ENCODE data around the gene CNIH1. TPM values are rescaled to one million over a fixed set of nuclear protein-coding genes. Genes with fewer than 3 reads are reported as not detected.

The CNIH1 gene
- total and polyA plus RNA-seq, 2 of the 13 experiments (the other 11 are each of a cell fraction or from before 2014, with no cell fraction given) = 166 to 421 TPM

DNA sequence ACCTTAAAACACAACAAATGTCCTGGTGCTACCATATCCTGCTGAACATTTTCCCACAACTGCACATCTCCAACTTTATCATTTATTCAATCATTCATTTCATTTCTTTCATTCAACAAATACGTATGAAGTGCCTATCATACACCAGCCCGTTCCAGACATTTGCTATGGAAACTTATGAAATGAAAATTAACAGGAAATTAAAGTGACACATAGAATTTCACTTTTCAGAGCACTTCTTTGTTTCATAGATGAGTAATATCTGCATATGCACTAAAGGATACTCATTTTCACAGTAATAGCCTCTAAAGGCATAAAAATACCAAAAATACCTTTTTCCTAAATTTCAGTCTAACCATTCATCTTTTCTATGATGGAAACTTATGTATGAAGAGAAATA, 12.6 kb downstream of the CNIH1 start (continued):
- no peak for TF ChIP-seq JUNB (CRISPR knock-in tag; IDR thresholded peaks at IDR 0.05; ENCODE audit: borderline replicate concordance)

DNA sequence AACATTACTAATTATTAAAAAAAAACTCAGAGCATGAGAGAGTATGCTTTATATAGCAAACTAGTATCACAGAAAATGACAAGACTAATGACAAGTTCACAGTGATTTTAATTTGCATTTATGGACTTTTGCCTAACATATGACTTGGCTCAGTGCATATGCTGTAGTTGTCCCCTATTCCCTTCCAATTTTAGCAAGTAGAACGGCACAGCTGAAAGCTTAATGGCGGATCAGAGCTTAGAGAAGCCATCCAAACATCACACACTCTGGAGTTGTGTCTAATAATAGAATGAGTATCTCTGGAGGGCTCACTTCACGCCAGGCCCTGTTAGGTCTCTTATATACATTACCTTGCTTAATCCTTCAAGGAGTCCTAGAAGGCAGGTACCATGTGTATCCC, 13.3 kb downstream of the CNIH1 start:
- no peak overlapping the region for H3K27ac ChIP-seq (ENCODE audit: extremely low read length, insufficient read depth, low read length)
- no peak for ATAC-seq
- intact Hi-C loops (cut with micrococcal nuclease; ENCODE audit: unreplicated experiment) = no loop called here
- 0 out of 2 replicates have a peak, but pooled peaks cover 4% of the 10 kb centered on the region for H4K20me1 ChIP-seq (ENCODE audit: insufficient read depth, low read length)
- H3K9ac ChIP-seq (ENCODE audit: insufficient read depth, low read depth, low read length) = no peak overlapping the region
- H3K4me2 ChIP-seq (ENCODE audit: low read depth, low read length) = no peak overlapping the region
- H3K27me3 ChIP-seq (ENCODE audit: control insufficient read depth in 1 of 2, insufficient read depth in 2 of 2, low read length in 2 of 2) = no peaks in the 10 kb centered on the region
- POLR2A ChIA-PET = no interaction called here
- peaks cover 44% of the 10 kb centered on the region for H3K4me1 ChIP-seq (ENCODE audit: insufficient read depth, low read length)
- no TSS peak for BruUV-seq (replicated peaks)
- WGBS (ENCODE audit: low lambda C conversion rate) = 93% methylated on average over 3 of the region's 3 CpGs
- CTCF ChIA-PET (ENCODE audit: low intra/inter-chr PET ratio, low total read pairs) = no interaction called here
- no peak for DNase-seq (ENCODE audit: low spot score)
- FAIRE-seq = no peak
- TF ChIP-seq CCAR2 (optimal IDR thresholded peaks at IDR 0.05; ENCODE audit: low read depth, low read length) (no peak), ZNF382 (CRISPR knock-in tag; IDR thresholded peaks at IDR 0.05; ENCODE audit: borderline replicate concordance) (no peak)
- no peak overlapping the region for H2AFZ ChIP-seq (ENCODE audit: low read length)
- H3K36me3 ChIP-seq (replicated peaks in 1 of 2; ENCODE audit: control insufficient read depth in 1 of 2, insufficient read depth in 2 of 2, low read length in 2 of 2) = peaks cover 15 to 46% of the 10 kb centered on the region in 2 experiments
- in situ Hi-C loops (cut with HindIII; ENCODE audit: extremely low pct_ligation_motif_present, low pct_unique_long_range_greater_than_20kb) = no loop called here
- no peaks in the 10 kb centered on the region for H3K9me3 ChIP-seq (ENCODE audit: low read length)
- no peak overlapping the region for H3K4me3 ChIP-seq (replicated peaks in 1 of 3; ENCODE audit: insufficient read depth in 1 of 3, low read depth in 2 of 3, low read length in 3 of 3)
- H3K79me2 ChIP-seq (ENCODE audit: insufficient read depth, low read length) = peaks cover 33% of the 10 kb centered on the region

DNA sequence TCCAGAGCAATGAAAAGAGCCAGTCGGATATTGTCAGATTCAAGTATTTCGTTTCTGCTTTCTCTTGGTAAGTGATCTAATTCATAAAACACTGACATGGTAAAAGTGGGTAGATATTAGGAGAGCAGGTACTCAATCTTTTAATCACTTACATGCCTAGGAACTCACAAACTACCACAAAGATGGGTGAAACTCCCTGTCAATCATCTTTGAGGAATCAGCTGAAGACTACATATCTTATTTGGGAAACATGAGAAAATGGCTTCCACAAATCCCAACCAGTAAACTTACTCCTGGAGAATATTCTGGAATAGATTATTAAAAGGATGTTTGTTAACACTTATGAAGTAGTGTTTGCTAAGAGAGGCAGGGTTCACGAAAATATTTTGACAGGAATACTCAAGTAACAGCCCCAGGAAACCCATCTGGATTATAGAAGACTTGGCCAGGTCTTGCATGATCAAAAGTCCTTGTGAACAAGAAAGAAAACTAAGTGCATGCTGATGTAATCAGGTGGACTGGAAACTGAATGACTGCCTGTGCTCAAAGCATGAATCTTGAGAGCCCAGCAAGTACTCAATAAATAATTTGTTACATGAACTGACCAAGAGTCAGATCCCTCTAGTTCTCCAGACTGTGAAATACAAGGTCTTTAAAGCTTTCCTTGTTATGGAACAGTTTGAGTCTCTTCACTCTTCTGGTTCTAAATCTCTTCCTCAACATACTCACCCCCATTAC, 15.5 kb downstream of the CNIH1 start:
- Histone ChIP-seq H4K20me1 (ENCODE audit: insufficient read depth, low read length) (no peaks in the 10 kb centered on the region), H3K9ac (ENCODE audit: insufficient read depth, low read depth, low read length) (peak overlapping the region; percentile 63), H3K9me3 (ENCODE audit: low read length) (no peaks in the 10 kb centered on the region), H3K79me2 (ENCODE audit: insufficient read depth, low read length) (peaks cover 12% of the 10 kb centered on the region), H3K36me3 (replicated peaks in 1 of 2; ENCODE audit: control insufficient read depth in 1 of 2, insufficient read depth in 2 of 2, low read length in 2 of 2) (peaks cover 16 to 36% of the 10 kb centered on the region in 2 experiments), H3K4me1 (ENCODE audit: insufficient read depth, low read length) (peaks cover 38% of the 10 kb centered on the region), H3K27me3 (ENCODE audit: control insufficient read depth in 1 of 2, insufficient read depth in 2 of 2, low read length in 2 of 2) (no peaks in the 10 kb centered on the region), H2AFZ (ENCODE audit: low read length) (no peak overlapping the region), H3K27ac (ENCODE audit: extremely low read length, insufficient read depth, low read length) (peak overlapping the region; percentile 88), H3K4me2 (ENCODE audit: low read depth, low read length) (no peak overlapping the region), H3K4me3 (replicated peaks in 1 of 3; ENCODE audit: insufficient read depth in 1 of 3, low read depth in 2 of 3, low read length in 3 of 3) (no peak overlapping the region)
- BruUV-seq (replicated peaks) = no TSS peak
- in situ Hi-C loops (cut with HindIII; ENCODE audit: extremely low pct_ligation_motif_present, low pct_unique_long_range_greater_than_20kb) (no loop called here), intact Hi-C loops (cut with micrococcal nuclease; ENCODE audit: unreplicated experiment) (no loop called here)
- POLR2A ChIA-PET = interaction anchor here (2.2 to 2.6 kb wide), 2 partner anchors 9 to 59 kb away, joined by 6 to 14 read pairs; no protein-coding TSS in a partner anchor
- CTCF ChIA-PET (ENCODE audit: low intra/inter-chr PET ratio, low total read pairs) = no interaction called here
- WGBS (ENCODE audit: low lambda C conversion rate) = 94% methylated on average over 3 of the region's 3 CpGs
- DNase-seq (ENCODE audit: low spot score) (no peak), FAIRE-seq (no peak), ATAC-seq (no peak)
- TF ChIP-seq PHF5A (CRISPR knock-in tag; IDR thresholded peaks at IDR 0.05; ENCODE audit: low read depth, unreplicated experiment) = no peak
- TF ChIP-seq, protein P1, sequence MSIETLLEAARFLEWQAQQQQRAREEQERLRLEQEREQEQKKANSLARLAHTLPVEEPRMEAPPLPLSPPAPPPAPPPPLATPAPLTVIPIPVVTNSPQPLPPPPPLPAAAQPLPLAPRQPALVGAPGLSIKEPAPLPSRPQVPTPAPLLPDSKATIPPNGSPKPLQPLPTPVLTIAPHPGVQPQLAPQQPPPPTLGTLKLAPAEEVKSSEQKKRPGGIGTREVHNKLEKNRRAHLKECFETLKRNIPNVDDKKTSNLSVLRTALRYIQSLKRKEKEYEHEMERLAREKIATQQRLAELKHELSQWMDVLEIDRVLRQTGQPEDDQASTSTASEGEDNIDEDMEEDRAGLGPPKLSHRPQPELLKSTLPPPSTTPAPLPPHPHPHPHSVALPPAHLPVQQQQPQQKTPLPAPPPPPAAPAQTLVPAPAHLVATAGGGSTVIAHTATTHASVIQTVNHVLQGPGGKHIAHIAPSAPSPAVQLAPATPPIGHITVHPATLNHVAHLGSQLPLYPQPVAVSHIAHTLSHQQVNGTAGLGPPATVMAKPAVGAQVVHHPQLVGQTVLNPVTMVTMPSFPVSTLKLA (IDR thresholded peaks at IDR 0.05) = no peak
- TF ChIP-seq NONO (IDR thresholded peaks at IDR 0.05) = no peak
- no peak for TF ChIP-seq NONO (CRISPR knock-in tag; conservative IDR thresholded peaks at IDR 0.05)
- TF ChIP-seq POLR2AphosphoS2 (IDR thresholded peaks at IDR 0.05; ENCODE audit: low read depth, low read length) = peak; percentile 54; the same call in 1 of the 2 replicates
- TF ChIP-seq, protein P2, sequence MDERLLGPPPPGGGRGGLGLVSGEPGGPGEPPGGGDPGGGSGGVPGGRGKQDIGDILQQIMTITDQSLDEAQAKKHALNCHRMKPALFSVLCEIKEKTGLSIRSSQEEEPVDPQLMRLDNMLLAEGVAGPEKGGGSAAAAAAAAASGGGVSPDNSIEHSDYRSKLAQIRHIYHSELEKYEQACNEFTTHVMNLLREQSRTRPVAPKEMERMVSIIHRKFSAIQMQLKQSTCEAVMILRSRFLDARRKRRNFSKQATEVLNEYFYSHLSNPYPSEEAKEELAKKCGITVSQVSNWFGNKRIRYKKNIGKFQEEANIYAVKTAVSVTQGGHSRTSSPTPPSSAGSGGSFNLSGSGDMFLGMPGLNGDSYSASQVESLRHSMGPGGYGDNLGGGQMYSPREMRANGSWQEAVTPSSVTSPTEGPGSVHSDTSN (CRISPR knock-in tag; IDR thresholded peaks at IDR 0.05) = 0 out of 2 replicates have a peak, but pooled peaks have one; percentile 16
- TF ChIP-seq ZNF33B (CRISPR knock-in tag; IDR thresholded peaks at IDR 0.05) = no peak

Measured in HepG2 (cell line).